HG02970 (cell line): ENCODE results near the gene FSCN2.

Experiments used
- ATAC-seq: cut with Tn5 transposase; IDR thresholded peaks from one replicate; pipeline ENCODE4 v1.9.1; 2021; ENCODE audit warnings: mild to moderate bottlenecking, moderate library complexity, moderate number of reproducible peaks; ENCODE audit not compliant: unreplicated experiment, low FRiP score

The FSCN2 gene

DNA sequence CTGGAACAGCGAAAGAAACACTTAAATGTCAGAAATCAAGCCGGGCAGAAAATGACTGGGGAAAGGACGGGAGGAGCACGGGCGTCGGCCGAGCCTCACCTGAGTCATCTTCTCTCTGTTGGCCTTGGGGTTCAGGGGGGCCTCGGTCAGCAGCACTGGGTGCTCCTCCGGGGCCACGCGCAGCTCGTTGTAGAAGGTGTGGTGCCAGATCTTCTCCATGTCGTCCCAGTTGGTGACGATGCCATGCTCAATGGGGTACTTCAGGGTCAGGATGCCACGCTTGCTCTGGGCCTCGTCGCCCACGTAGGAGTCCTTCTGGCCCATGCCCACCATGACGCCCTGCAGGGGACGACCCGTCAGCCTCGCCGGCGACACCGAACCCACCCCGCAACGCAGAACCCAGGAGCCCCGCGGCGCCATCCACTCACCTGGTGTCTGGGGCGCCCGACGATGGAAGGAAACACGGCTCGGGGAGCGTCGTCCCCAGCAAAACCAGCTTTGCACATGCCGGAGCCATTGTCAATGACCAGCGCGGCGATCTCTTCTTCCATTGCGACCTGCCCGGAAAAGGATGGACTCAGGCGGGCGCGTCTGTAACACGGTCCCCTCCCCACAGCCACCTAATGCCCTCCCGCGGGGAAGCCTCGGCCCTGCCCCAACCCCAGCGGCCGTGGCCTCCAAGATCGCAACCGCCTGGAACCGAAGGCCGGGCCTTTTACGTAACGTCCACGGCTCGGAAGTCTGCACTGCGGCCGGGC, 16.2 kb upstream of the FSCN2 start:
- ATAC-seq = peak; percentile 5

DNA sequence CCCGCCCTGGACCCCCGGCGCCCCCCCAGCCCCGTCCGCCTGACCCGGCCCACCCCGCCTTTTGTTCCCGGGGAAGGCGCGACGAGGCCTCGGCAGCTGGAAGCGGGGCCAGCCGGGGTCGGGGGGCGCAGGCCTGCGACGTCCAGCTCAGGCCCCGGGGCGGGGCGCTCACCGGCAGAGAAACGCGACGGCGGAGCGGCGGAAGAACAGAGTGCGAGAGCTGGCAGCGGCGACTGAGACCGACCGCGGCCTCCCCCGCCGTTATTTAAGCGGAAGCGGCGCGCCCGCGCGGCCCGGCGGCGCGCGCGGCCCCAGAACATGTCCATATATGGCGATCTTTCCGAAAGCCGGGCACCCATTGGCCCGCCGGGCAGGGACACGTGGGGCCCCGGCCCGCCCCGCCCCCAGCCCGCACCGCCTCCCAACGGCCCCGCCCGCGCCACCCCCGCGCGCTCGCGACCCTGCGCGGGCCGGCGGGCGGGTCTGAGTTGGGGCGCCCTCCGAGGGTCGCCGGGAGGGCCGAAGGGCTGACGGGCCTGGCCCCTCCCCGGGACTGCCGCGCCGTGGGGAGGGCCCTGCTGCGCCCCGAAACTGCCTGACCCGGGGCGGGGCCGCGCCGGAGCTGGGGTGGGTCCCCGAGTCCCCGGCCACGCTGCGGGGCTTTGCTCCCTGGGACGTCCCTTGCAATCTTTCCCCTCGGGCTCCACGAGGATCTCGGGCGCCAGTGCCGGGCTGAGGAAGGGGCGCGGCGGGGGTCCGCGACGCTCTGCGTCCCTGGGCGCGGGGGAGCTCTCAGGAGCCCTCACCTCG, 15.4 kb upstream of the FSCN2 start, which contains the start of gene ACTG1:
Gene ACTG1, minus strand, starts transcription at position 238 of the 810 bp plus-strand sequence. CDS start 445 bp downstream, outside the sequence.
- peak; percentile 42 for ATAC-seq

DNA sequence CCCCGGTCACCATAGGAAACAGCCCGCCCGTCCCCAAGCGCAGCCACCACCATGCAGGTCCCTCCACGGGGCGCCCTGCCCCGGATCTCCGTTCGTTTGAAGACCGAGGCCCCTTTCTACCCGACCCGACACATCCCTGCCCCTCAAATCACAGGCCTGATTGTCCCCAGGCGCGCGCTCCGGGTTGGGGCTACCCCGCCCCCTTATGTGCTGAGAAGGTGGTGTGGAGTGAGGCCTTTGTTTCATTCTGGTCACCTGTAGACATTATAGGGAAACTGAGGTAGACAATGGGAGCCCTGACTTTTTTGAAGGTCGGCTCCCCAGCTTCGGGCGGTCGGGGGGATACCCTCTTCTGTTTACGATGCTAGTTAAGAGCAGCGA, 14.8 kb upstream of the FSCN2 start:
- ATAC-seq = no peak

DNA sequence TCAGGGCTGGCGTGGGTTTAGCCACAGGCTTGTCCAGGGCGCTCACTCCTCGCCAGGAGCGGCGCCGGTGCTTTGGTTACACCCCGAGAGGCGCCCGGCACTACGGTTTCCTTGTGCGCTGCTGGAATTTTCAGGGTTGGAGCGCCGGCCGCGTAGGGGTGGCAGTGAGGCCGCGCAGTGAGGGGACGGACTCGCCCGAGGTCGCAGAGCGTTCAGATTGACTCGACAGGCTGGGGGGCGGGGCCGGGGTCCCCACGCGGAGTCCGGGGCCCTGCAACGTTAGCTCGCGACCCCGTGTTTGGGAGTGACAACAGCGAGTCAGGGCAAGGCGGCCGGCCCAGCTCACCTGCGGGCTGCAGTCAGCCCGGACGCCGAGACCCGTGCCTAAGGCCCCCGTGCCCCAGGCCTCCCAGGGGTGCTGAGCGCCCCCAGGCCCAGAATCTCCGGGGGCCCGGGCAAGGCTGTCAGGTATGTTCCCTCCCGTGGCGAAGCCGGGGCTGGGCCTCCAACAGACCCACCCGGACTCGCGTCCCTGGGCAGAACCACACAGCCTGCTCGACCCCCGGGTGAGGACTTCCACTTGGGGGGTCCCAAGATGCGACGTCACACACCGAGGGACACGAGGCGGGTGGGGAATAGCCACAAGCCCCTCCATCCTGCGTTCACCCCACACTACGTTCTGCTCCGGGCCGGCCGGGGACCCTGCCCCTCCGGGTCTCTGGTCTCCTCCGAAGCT, 14.3 kb upstream of the FSCN2 start:
- no peak for ATAC-seq

DNA sequence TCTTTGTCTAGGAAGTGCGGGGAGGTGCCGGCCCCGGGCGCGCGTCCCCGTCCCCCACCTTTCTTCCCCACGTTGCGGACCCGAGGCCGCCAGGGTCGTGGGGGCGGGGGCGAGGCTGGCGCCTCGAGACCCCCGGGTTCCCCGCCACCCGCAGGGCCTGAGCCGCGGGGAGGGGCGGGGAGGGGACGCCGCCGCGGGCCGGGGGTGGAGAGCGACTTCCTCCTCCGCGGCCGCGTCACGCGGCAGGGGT, 13.8 kb upstream of the FSCN2 start:
- ATAC-seq = no peak

- no peak for ATAC-seq
Observed at GRCh38 chr17:81514739-81515529, 13.2 kb upstream of the FSCN2 start.

- no peak for ATAC-seq
Observed at GRCh38 chr17:81515530-81516041, 12.6 kb upstream of the FSCN2 start.

DNA sequence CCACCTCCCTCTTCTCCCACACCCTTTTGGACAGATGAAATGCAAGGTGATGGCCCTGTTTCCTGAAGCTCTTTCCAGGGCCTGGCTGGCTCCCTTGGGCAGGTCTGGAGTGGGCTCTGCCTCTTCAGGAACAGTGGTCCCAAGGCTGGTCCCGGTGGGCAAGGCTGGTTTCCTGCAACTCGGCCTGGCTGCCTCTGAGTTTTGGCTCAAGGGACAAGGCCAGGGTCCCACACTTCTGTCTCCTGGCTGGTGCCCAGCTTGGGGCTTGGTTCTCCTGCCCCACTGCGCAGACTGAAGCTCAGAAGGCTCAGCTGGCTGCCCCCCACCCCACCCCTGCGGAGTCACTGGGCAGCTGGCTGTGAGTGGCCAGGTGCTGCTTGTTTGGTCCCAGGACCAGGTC, 11.7 kb upstream of the FSCN2 start:
- no peak for ATAC-seq

- no peak for ATAC-seq
Observed at GRCh38 chr17:81517009-81517338, 11.2 kb upstream of the FSCN2 start.

DNA sequence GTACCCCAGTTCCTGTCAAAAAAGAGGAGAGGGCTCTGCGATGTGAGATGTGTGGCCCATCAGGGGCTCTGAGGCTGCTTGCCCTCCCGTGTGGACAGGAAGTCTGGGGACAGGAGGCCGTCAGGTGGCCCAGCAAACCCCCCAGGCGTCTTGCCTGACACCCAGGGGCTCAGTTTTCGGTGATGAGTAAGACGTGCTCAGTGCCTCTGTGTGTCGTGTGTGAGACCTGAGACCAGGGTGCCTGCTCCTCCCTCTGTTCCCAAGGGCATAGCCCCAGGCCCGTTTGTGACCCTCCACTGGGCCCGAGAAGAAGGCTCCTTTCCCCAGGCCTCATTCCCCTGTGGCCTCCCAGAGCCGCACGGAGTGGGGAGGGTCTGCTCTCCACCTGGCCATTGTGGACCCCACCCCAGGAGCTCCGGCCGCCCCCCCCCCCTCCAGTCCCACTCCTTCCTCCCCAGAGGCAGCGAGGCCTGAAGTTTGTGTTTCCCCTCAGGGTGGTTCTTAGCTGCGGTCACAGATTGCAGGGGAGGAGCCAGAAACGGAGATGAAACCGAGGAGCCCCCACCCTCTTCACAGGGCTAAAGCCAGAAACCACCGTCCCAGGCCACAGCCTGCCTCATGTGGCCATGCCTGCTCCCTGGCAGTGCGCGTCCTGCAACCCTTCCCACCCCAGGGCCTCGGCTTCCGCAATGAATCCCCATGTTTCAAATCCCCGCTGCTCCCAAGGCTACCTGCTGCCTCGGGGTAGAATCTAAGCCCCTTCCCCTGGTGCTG, 10.7 kb upstream of the FSCN2 start:
- no peak for ATAC-seq

DNA sequence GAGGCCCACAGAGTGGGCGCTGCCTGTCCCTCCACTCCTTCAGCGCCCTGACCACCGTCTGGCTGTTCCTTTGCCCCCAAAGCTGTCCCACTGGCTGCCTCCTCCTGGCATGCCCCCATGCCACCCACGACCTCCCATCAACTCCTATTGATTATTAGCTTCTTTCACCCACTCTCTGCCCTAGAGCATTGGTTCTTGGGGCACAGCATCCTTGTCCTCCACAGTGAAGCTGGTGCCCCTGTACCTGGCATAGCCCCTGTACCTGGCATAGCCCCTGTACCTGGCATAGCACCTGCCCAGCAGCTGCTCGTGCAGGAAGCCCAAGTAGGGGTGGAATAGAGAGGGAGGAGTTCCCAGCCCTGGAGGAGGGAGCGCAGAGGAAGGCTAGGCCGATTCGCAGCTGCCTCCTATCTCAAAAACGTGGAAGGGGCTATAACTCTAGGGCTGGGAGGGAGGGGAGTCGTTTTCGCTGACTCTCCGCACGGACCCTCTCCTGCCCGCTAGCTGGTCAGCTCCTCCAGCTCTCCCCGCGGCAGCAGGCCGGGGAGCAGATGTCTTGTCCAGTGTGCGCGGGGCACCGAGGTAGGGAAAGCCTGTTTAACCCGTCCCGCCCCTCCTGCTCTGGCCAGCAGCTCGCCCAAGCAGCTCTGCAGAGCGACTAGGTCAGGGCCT, 9.9 kb upstream of the FSCN2 start:
- no peak for ATAC-seq

GRCh38 chr17:81518785-81519283, 9.3 kb upstream of the FSCN2 start:
- ATAC-seq = no peak

DNA sequence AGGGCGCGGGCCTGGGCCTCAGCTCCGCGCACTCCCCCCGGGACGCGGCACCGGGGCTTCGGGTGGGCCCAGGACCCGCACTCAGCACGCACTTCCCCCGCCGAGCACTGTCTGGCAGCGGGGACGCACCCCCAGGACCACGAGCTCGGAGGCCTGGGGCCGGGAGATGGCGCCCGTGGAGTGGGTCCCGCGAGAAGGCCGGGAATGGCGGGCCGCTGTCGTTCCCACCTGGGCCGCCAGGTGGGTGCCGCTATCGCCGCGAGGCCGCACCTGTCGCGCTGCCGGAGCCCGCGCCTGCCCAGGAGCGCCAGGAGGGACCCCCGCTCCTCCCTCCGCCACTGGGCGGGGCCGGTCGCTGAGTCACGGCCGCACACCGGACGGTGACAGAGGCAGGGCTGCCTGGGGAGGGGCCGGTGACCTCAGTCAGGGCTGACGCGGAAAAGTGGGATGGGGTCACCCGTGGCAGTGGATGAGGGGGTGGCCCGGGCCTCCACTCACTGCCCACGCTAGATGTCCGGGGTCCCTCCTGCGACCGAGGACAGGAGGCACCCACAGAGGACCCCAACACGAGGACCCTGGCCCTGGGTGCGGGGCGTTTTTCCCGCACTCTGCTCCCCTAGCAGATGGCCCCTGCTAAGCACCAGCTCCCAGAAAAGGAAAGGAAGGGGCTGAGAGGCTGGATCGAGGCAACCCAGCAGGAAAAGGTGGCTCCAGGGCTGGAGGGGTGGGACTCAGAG, 8.7 kb upstream of the FSCN2 start:
- no peak for ATAC-seq

DNA sequence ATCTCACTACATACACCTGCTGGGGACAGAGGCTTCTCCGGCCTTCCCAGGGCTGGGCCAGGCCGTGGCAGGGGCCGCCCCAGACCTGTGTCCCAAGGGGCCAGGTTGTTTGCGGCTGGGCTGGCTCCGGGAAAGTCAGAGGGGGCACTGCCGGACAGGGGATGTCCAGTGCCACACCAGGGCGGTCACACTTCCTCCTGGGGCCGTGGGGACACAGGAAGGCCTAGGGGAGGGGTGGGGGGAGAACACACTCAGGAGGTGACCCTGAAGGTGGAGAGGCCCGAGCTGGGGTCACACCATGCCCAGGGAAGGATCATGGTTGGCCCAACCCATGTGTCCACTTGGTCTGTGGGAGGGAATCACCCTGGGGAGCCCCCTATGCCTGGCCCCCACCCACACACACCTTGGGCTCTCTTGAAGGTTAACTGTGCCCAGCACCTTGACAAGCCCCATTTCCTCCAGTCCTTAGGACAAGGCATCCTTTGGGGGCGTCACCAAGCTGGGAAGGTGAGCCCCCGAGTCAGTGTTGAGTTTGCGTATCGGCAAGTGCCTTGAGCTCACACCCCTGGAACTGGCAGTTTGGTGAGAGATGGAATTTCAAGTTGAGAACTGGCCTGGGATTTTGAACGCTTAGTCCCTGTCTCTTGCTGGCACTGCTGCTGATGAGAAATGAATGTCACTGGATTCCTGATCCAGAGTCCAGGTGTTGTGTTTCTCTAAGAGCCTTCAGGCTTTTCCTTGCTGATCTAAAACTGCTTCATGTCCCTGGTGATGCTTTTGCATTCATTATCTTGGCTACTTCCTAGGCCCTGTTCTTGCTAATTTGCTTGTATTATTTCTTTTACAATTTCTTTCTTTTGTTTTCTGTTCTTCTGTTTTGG, 7.9 kb upstream of the FSCN2 start:
- ATAC-seq = no peak

- ATAC-seq = no peak
Observed at GRCh38 chr17:81522491-81523401, 5.4 kb upstream of the FSCN2 start.

GRCh38 chr17:81523402-81524038, 4.7 kb upstream of the FSCN2 start:
- ATAC-seq = no peak
